Breast epithelium (tissue), 3 donors: ENCODE data around the gene ERC1.

Experiments used
- POLR2A ChIP-seq: fragments of 450-650 bp; IDR thresholded peaks from one replicate; pipeline ENCODE4 v1.6.1; 2016; ENCODE audit warnings: antibody characterized with exemption, mild to moderate bottlenecking, moderate library complexity
- TF ChIP-seq, protein P1 (sequence below), 3 donors: fragments of 450-650 bp; IDR thresholded peaks; one replicate each; pipeline ENCODE4 v1.5.1; 2016 to 2017; ENCODE audit warnings: antibody characterized with exemption in 3 of 3, mild to moderate bottlenecking in 3 of 3, moderate library complexity in 3 of 3

DNA sequence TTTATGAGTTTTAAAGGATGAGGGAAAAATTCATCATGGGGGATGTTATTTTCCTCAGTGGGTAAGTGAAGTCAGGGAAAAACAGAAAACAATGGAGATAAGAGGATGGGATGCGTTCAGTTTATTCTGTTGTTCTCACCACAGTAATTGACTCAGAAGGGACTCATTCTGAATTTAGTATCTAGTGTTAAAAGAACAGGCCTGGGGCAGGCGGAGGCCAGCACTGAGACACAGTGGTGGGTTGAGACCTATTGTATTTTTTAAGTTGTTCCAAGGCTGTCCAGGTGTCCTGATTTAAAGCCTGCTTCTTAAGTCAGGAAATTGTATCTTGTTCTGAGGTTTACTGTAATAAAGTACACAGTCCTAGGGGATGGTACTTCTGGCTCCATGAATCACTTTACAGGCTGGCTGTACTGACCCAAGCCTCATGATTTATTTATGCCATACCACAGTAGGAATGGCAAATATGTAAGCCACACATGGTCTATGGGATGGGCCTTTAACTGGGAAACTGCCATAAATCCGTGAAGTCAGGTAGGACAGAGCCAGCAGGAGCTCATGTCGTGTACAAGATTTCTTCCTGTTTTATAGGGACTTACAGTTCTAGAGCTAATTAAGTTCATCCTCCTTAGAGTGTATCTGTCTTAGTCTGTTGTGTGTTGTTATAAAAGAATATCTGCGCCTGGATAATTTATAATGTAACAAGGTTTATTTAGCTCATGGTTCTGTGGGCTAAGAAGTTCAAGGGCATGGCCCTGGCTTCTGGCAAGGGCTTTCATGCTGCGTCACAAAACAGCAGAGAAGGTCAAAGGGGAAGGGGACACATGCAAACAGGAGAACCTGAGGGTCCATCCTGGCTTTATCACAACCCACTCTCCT is 359.3 kb downstream of the ERC1 start:
- TF ChIP-seq POLR2A, result no peak
- TF ChIP-seq, protein P1, sequence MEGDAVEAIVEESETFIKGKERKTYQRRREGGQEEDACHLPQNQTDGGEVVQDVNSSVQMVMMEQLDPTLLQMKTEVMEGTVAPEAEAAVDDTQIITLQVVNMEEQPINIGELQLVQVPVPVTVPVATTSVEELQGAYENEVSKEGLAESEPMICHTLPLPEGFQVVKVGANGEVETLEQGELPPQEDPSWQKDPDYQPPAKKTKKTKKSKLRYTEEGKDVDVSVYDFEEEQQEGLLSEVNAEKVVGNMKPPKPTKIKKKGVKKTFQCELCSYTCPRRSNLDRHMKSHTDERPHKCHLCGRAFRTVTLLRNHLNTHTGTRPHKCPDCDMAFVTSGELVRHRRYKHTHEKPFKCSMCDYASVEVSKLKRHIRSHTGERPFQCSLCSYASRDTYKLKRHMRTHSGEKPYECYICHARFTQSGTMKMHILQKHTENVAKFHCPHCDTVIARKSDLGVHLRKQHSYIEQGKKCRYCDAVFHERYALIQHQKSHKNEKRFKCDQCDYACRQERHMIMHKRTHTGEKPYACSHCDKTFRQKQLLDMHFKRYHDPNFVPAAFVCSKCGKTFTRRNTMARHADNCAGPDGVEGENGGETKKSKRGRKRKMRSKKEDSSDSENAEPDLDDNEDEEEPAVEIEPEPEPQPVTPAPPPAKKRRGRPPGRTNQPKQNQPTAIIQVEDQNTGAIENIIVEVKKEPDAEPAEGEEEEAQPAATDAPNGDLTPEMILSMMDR (IDR thresholded peaks at IDR 0.05), result no peak
